HG03108 (cell line): ENCODE results near the gene ALPP.
"Not testable (repeated sequence)": the region's sequence is repeated elsewhere in the genome, so short reads cannot be mapped to it uniquely, and the experiment has no call there.

ENCODE experiments used
- ATAC-seq: cut with Tn5 transposase; IDR thresholded peaks from one replicate; pipeline ENCODE4 v1.9.1; 2021; ENCODE audit warnings: moderate library complexity; ENCODE audit not compliant: unreplicated experiment

The ALPP gene

DNA sequence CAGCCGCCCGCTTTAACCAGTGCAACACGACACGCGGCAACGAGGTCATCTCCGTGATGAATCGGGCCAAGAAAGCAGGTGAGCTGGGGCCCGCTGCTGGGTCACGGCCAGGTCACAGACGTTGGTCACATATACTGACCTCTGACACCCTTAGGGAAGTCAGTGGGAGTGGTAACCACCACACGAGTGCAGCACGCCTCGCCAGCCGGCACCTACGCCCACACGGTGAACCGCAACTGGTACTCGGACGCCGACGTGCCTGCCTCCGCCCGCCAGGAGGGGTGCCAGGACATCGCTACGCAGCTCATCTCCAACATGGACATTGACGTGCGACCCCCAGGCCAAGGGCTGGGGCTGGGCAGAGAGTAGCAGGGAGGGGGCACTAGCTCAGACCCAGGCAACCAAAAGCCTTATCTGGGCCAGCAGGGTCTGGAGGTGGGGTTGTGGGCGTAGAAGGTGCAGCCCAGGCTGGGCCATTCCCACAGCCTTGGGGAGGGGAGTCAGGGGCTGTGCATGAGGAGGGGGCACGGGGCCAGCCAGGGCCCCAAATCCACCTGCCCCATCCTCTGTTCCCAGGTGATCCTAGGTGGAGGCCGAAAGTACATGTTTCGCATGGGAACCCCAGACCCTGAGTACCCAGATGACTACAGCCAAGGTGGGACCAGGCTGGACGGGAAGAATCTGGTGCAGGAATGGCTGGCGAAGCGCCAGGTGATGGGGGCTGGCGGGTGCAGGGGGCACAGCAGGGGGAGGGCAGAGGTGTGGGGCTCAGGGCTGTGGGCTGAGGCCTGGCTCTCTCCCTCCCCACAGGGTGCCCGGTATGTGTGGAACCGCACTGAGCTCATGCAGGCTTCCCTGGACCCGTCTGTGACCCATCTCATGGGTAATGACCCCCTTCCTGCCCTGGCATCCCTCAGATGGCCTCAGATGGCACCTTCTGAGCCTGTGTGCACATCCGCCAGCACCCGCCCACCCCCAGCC lies 1.3 kb downstream of the ALPP start:
- not testable (repeated sequence) for ATAC-seq

DNA sequence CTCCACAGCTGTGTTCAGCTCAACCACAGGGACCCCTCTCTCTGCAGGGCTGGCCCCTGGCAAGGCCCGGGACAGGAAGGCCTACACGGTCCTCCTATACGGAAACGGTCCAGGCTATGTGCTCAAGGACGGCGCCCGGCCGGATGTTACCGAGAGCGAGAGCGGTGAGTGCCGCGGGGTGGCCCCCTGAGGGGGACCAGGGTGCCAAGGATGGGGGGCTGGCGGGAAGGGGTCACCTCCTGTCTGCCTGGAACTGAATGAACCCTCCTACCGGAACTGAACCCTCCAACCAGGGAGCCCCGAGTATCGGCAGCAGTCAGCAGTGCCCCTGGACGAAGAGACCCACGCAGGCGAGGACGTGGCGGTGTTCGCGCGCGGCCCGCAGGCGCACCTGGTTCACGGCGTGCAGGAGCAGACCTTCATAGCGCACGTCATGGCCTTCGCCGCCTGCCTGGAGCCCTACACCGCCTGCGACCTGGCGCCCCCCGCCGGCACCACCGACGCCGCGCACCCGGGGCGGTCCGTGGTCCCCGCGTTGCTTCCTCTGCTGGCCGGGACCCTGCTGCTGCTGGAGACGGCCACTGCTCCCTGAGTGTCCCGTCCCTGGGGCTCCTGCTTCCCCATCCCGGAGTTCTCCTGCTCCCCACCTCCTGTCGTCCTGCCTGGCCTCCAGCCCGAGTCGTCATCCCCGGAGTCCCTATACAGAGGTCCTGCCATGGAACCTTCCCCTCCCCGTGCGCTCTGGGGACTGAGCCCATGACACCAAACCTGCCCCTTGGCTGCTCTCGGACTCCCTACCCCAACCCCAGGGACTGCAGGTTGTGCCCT lies 2.9 kb downstream of the ALPP start:
- ATAC-seq, result not testable (repeated sequence)

DNA sequence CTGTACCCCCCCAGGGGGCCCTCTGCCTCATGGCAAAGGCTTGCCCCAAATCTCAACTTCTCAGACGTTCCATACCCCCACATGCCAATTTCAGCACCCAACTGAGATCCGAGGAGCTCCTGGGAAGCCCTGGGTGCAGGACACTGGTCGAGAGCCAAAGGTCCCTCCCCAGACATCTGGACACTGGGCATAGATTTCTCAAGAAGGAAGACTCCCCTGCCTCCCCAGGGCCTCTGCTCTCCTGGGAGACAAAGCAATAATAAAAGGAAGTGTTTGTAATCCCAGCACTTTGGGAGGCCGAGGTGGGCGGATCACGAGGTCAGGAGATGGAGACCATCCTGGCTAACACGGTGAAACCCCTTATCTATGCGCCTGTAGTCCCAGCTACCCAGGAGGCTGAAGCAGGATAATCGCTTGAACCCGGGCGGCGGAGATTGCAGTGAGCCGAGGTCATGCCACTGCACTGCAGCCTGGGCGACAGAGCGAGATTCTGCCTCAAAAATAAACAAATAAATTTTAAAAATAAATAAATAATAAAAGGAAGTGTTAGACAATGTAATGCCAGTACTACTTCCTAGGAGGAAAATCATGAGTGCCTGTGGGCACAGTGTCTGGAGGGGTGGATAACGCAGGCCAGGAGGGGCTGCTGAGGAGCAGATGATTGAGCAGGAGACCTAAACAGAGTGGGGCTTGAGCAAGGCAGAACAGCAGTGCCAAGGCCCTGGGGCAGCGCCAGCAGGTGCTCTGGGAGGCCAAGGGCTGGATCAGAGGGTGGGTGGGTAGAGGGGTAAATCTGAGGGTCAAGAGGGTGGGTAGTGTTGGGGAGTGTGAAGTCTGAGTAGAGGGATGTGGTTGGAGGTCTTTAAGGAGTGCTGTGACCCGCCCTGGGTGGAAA lies 4.0 kb downstream of the ALPP start:
- no peak for ATAC-seq

DNA sequence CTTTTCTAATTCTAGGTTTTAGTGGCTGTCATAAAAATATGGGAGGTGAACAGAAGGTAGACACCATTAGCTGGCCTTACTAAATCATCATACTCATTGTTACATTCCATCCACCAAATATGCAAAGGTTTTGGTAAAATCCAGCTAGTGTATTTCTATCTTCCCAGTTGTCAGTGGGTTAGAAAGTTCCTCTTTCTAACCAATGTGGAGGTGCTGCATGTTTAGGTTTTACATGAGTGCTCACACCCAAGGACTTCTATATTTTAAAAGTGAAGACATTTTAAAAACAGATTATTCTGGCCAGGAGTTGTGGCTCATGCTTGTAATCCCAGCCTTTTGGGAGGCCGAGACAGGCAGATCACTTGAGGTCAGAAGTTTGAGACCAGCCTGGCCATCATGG lies 5.9 kb downstream of the ALPP start:
- no peak for ATAC-seq

DNA sequence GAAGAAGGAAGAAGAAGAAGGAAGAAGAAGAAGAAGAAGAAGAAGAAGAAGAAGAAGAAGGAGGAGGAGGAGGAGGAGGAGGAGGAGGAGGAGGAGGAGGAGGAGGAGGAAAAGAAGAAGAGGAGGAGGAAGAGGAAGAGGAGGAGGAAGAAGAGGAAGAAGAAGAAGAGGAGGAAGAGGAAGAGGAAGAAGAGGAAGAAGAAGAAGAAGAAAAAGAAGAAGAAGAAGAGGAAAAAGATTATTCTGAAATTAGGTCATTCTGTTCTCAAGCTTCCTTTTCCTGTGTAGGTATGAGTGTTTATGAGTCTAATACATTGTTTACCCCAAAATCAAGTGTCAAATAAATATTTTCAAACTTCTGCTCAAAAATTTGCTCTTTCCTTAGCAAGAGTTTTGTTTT lies 6.5 kb downstream of the ALPP start:
- ATAC-seq, result not testable (repeated sequence)

DNA sequence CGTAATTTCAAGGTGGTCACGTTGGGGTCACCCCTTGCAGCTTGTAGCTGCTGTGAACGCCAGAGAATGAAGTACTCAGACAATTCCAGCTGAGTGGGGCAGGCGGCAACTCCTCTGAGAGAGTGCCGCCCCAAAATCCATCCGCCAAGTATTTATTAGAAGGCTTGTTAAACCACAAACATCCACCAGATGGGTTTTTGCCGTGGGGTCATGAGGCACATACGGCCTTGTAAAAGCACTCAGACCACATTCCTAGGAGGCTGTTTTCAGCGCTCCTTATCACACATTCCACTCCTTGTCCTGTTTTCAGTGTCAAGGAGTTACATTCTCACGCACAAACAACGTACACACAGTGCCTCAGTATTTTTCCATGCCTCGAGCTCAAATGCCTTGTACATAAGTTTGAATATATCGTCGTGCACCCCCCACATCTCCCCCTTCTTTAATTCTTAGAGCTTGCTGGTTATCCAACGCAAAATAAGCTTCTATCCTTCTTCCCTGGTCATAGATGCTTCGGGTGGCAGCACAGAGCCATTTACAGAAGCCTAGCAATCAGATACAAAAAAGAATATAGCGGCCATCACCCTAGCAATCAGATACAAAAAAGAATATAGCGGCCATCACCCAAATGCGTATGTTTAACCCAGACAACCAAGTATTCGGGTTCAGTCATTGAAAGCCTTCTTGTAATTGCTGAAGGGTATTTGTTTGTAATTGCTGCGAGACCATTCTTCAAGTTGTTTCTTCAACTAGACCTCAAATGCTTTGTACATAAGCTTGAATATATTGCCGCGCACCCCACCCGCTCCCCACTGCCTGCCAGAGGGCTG lies 7.3 kb downstream of the ALPP start:
- no peak for ATAC-seq

DNA sequence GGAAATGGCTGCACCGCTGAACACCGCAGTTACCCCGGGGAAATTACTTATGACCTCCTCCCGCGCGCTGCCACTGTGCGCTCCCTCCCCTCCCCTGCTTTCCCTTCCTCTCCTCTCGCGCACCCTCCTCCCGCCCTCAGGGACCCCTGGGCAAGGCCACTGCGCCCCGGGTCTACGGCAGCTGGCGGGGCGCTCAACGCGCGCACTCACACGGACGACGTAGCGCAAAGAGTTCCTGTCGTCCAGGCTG lies 7.9 kb downstream of the ALPP start:
- ATAC-seq, result no peak

DNA sequence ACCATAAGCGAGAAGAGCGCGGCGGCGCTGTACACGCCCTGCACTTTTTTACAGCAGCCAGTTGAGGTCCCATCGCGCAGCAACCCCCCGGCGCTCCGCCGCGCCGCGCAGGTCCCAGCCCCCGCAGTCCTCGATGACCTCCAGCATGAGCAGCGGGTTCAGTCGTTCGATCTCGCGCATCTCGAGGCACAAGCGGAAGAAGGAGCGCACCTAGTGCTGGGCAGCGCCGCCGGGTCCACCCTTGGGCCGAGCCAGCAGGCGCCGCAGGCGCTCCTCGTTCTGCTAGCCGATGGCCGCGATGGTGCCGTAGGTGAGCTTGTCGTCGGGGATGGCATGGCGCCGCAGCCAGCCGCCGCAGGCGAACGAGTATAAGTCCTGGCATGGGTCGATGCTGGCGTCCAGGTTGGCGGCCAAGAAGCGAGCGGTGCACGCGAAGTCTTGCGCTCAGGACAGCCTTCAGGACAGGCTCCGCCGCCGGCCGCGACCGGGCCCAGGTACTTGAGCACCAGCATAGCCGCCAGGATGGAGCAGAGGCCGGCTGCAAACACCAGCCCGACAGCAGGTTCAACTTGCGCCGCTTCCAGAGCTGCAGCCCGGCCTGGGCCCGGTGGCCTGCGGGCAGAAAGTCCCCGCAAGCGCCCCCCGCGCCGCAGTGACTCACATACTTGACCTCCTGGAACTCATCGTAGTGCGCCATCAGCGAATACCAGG lies 8.3 kb downstream of the ALPP start:
- ATAC-seq, result no peak

DNA sequence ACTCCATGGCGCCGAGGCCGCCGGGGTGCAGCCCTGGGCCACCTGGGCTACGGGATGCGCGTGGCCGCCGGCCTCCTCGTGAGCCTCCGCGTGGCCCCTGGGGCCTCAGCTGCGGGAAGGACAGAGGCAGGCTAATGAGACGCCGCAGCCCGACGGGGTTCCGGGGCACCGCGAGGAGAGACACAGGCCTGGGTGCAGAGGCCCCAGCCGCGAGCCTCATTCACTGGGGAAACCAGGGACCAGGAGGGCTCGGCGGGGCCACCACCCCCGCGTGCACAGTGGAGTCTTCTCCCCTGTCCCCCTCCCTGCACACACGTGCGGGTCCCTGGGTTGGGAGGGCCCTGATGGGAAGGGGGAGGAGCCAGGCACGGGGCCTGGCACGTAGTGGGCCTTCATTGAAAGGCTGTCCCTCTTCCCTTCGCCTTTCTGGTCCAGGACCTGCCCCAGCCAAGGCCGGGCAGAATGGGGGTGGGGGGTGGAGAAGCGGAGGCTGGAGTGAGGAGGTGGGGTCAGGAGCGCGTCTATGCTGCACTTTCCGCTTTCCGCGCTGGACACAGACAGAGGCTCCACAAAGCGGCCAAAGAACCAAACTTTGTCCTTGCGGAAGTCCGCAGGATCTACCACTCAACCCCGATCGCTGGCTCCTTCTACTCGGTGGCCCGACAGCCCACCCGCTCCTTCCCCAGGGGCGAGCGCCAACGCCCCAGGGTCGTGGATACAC lies 9.1 kb downstream of the ALPP start:
- no peak for ATAC-seq

DNA sequence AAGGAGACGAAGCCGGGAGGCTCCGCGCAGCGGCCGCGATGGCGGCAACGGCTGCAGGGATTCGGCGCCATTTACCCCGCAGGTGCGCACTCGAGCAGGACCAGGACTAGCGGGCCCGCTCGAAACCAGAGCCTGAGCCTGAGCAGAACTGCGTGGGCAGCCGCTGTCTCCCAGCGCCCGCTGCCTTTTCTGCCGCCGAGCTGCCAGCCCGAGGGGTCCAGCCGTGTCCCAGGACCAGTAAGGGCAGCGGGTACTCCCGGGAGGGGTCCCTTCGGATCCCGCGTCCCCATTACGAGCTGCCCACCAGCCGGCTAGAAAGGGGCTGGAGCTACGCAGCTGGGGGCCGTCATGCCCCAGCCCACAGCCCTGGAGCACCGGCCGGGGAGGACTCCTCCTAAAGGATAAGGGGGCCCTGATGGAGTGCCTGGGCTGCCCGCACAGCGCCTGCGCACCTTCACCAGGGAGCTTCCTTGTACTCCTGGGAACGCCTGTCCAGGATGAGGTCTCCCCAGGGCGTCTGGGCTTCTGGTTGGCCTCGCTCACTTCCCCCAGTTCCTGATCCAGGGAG lies 9.9 kb downstream of the ALPP start:
- no peak for ATAC-seq

DNA sequence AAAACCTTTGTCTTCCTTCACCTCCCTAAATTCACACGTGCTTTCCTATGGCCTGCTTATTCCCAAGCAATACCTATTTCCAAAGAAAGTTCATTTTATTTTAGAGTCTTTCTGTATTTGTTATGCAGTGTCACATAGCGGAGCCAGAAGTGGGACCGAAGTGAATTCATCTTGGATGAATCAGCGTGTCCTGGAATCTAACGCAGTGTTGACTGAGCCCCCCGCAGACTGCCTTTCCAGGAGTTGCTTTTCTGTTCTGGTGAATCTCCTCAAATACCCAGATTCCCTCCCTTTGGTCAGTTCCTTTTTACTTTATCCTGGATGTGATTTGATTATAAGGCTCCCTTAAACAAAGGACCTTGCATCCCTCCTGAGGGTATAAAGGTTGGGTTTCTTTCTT lies 10.8 kb downstream of the ALPP start:
- no peak for ATAC-seq

DNA sequence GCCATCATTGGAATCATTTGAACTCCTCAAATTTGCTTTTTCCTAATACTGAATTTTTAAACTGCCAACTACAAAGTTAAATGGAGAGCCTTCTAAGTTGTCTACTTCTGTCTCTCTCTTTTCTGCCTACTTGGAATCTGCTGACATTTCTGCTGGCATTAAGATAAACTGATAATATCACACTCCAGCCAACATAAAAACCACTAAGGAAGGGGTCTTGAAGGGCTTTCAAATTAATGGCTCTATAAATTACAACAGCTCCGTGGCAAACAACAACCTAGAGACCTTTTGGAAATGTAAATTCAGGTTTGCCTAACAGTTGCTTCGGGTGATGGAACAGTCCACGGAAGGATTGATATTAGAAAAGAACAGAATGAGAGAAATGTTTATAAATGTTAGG lies 12.1 kb downstream of the ALPP start:
- ATAC-seq, result no peak

DNA sequence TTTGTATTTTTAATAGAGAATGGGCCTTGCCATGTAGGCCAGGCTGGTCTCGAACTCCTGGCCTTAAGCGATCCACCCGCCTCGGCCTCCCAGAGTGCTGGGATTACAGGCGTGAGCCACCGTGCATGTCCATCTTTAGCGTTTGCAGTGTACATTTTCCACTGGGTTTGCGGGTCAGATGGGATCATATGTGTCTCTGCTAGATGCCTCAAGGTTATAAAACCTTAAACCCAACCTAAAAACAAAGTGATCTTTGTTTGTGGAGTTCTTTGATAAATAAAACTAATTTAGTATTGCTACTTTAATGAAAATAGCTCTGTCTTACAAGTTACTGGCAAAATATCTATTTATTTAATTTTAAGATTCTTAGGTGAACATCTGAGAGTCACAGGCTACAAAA lies 15.0 kb downstream of the ALPP start:
- ATAC-seq, result no peak

DNA sequence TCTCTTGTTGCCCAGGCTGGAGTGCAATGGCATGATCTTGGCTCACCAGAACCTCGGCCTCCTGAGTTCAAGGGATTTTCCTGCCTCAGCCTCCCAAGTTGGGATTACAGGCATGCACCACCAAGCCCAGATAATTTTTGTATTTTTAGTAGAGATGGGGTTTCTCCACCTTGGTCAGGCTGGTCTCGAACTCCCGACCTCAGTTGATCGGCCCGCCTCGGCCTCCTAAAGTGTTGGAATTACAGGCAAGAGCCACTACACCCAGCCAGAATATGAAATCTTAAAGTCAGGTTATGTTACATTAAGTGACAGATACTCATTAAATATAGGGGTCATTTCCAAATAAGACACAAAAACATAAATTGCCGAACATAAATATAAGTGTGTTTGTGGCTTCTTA lies 15.9 kb downstream of the ALPP start:
- not testable (repeated sequence) for ATAC-seq

DNA sequence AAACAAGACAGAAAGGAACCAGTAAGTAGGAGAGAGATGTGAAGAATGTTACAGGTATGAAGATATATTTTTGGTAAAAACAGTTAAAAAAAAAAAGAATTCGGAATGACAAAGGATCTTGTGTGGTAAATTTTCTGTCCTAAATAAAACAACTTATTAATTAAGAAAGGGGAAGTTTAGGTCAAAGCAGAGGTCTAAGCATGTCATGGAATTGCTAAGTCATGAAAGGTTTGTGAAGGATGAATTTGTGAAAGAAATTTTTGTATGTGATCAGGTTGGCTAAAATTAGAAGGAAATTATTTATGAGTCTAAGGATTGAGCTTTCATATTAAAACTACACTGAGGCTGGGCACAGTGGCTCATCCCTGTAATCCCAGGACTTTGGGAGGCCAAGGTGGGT lies 17.0 kb downstream of the ALPP start:
- ATAC-seq, result no peak

DNA sequence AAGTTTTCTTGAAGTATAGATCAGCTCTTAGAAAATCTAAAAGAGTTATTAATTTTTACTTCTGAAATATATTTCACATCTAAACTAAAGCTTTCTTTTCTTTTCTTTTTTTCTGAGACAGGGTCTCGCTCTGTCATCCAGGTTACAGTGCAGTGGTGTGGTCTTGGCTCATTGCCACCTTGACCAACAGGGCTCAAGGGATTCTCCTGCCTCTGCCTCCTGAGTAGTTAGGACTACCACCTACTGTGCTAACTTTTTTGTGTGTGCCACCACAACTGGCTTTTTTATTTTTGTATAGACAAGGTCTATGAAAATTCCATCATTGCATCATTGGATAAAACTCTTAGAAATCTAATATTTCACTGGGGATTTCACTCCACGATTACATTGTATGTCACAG lies 18.1 kb downstream of the ALPP start:
- no peak for ATAC-seq

DNA sequence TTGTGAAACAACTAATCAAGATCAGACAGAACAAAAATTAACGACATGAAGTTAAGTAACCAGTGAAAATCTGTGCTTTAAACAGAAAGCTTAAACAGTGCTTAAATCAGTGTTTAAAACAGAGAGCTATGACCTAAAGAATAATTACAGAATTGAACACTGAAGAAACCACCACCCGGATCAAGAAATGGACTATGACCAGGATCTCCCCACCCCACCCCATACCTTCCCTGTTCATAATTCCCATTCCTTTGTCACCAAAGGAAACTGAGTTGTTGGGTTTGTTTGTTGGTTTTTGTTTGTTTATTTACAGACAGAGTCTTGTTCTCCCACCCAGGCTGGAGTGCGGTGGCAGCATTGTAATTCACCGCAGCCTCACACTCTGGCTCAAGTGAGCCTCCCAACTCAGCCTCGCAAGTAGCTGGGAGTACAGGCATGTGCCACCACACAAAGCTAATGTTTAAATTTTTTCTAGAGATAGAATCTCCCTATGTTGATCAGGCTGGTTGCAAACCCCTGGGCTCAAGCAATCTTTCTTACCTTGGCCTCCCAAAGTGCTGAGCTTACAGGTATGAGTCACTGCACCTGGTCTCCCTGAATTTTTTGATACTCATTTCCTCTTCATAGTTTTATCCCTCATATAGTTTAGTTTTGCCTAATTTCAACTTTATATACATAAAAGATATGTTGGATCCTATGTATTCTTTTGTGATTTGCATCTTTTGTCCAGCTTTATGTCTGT lies 19.9 kb downstream of the ALPP start:
- ATAC-seq, result no peak
